IMR-90 (cell line): ENCODE measurements around the gene ZNF84. TPM values are rescaled to one million over a fixed set of nuclear protein-coding genes. Genes with fewer than 3 reads are reported as not detected.

Experiments
- ATAC-seq: fragments of 200-7000 bp; cut with Tn5 transposase; 2 replicates; pipeline ENCODE4 v1.9.1; 2020; ENCODE audit warnings: low read depth, mild to moderate bottlenecking, moderate library complexity
- BruUV-seq: library from RNA; stranded (reverse); fragments of 400-500 nt; replicated peaks from 2 replicates; lab custom pipeline; 2021; lab: Mats Ljungman, UMichigan
- CTCF ChIA-PET: fragments of 300-600 bp; formaldehyde crosslinking; extraction: SDS; loops from one replicate; lab custom pipeline; 2021; ENCODE audit warnings: antibody characterized with exemption; lab: Yijun Ruan, JAX
- POLR2A ChIA-PET: fragments of 300-600 bp; sonication (Branson Sonifier 250); formaldehyde crosslinking; loops from one replicate; lab custom pipeline; 2022; ENCODE audit warnings: antibody characterized with exemption; ENCODE audit not compliant: unreplicated experiment; lab: Charles Lee
- DNase-seq: peaks from one replicate; pipeline ENCODE4 v3.0.0; 2013
- H2AFZ ChIP-seq: replicated peaks from 2 replicates; pipeline ENCODE3; 2013; ENCODE audit warnings: low read length, mild to moderate bottlenecking; ENCODE audit not compliant: poor library complexity
- H2AK5ac ChIP-seq: 2 replicates; pipeline ENCODE4 v1.6.1; 2013; ENCODE audit warnings: low read depth, low read length, inconsistent platforms
- H2AK9ac ChIP-seq: replicated peaks from 2 replicates; pipeline ENCODE3; 2013; ENCODE audit warnings: mild to moderate bottlenecking, low read depth, low read length, moderate library complexity; ENCODE audit not compliant: poor library complexity
- H2BK120ac ChIP-seq: 2 replicates; pipeline ENCODE4 v1.6.1; 2013; ENCODE audit warnings: low read depth, low read length, inconsistent platforms
- H2BK15ac ChIP-seq: 3 replicates; pipeline ENCODE4 v1.6.1; 2013; ENCODE audit warnings: low read depth, low read length, inconsistent platforms
- H2BK20ac ChIP-seq: 2 replicates; pipeline ENCODE4 v1.6.1; 2013; ENCODE audit warnings: low read depth, mild to moderate bottlenecking, inconsistent platforms, low read length, moderate library complexity
- H2BK5ac ChIP-seq: 2 replicates; pipeline ENCODE4 v1.6.1; 2013; ENCODE audit warnings: mild to moderate bottlenecking, low read depth, low read length, inconsistent platforms; ENCODE audit not compliant: poor library complexity, severe bottlenecking
- H3K14ac ChIP-seq: replicated peaks from 2 replicates; pipeline ENCODE4 v1.6.1; 2013; ENCODE audit warnings: low read depth, low read length, inconsistent platforms
- H3K18ac ChIP-seq: 2 replicates; pipeline ENCODE4 v1.6.1; 2013; ENCODE audit warnings: low read depth, low read length, control low read depth
- H3K23ac ChIP-seq: 2 replicates; pipeline ENCODE4 v1.6.1; 2013; ENCODE audit warnings: low read depth, low read length, inconsistent platforms
- H3K27ac ChIP-seq: 2 replicates; pipeline ENCODE4 v1.5.1; 2013; ENCODE audit warnings: mild to moderate bottlenecking, control low read depth, low read length; ENCODE audit not compliant: insufficient read depth
- H3K27me3 ChIP-seq: 2 replicates; pipeline ENCODE4 v1.6.1; 2013; ENCODE audit warnings: low read length; ENCODE audit not compliant: control insufficient read depth, insufficient read depth
- H3K36me3 ChIP-seq: 2 replicates; pipeline ENCODE4 v1.6.1; 2013; ENCODE audit warnings: low read length, mixed read lengths; ENCODE audit not compliant: control insufficient read depth, insufficient read depth
- H3K4ac ChIP-seq: 2 replicates; pipeline ENCODE4 v1.6.1; 2013; ENCODE audit warnings: low read depth, low read length, inconsistent platforms
- H3K4me1 ChIP-seq: 2 replicates; pipeline ENCODE4 v1.6.1; 2013; ENCODE audit warnings: low read length, mixed read lengths; ENCODE audit not compliant: control insufficient read depth, insufficient read depth
- H3K4me2 ChIP-seq: 2 replicates; pipeline ENCODE4 v1.6.1; 2013; ENCODE audit warnings: low read depth, mild to moderate bottlenecking, control low read depth, low read length, moderate library complexity
- H3K4me3 ChIP-seq: 2 replicates; pipeline ENCODE4 v1.5.1; 2013; ENCODE audit warnings: low read depth, mild to moderate bottlenecking, control low read depth, low read length, moderate library complexity; ENCODE audit not compliant: insufficient read depth
- H3K56ac ChIP-seq: 2 replicates; pipeline ENCODE4 v1.6.1; 2013; ENCODE audit warnings: low read length, inconsistent platforms; ENCODE audit not compliant: insufficient read depth; ENCODE audit errors: extremely low read depth
- H3K79me1 ChIP-seq, 2 experiments: 2 replicates each; pipeline ENCODE4 v1.6.1; 2013; ENCODE audit warnings: low read length in 2 of 2, inconsistent platforms in 1 of 2, low read depth in 1 of 2
- H3K9ac ChIP-seq: 2 replicates; pipeline ENCODE4 v1.6.1; 2013; ENCODE audit warnings: low read depth, low read length, control low read depth
- H3K9me1 ChIP-seq: 2 replicates; pipeline ENCODE4 v1.6.1; 2013; ENCODE audit warnings: low read length, inconsistent platforms; ENCODE audit not compliant: insufficient read depth
- H3K9me3 ChIP-seq: 2 replicates; pipeline ENCODE4 v1.6.1; 2013; ENCODE audit warnings: low read length; ENCODE audit not compliant: control insufficient read depth, insufficient read depth
- H4K20me1 ChIP-seq: 2 replicates; pipeline ENCODE4 v1.6.1; 2013; ENCODE audit warnings: low read length, inconsistent platforms; ENCODE audit not compliant: insufficient read depth
- H4K5ac ChIP-seq: 2 replicates; pipeline ENCODE4 v1.6.1; 2013; ENCODE audit warnings: mild to moderate bottlenecking, low read depth, low read length, control low read depth
- H4K8ac ChIP-seq, 2 experiments: 2 replicates each; pipeline ENCODE4 v1.6.1; 2013; ENCODE audit warnings: low read depth in 2 of 2, low read length in 2 of 2, control low read depth in 1 of 2, inconsistent platforms in 1 of 2
- H4K91ac ChIP-seq: 2 replicates; pipeline ENCODE4 v1.6.1; 2013; ENCODE audit warnings: low read depth, low read length, inconsistent platforms; ENCODE audit not compliant: insufficient read depth
- BHLHE40 ChIP-seq: fragments of 150-350 bp; IDR thresholded peaks from 2 replicates; pipeline ENCODE4 v1.6.1; 2016; ENCODE audit warnings: mild to moderate bottlenecking, low read depth, low read length
- CEBPB ChIP-seq: IDR thresholded peaks from 2 replicates; pipeline ENCODE4 v1.6.1; 2012; ENCODE audit warnings: low read depth, low read length, improper control_type of control experiment
- CHD1 ChIP-seq: IDR thresholded peaks from 2 replicates; pipeline ENCODE4 v1.6.1; 2012; ENCODE audit warnings: low read depth, low read length, improper control_type of control experiment
- FOS ChIP-seq: fragments of 150-350 bp; IDR thresholded peaks from 2 replicates; pipeline ENCODE4 v1.6.1; 2016; ENCODE audit warnings: low read depth, low read length
- MAFK ChIP-seq: IDR thresholded peaks from 2 replicates; pipeline ENCODE4 v1.6.1; 2012; ENCODE audit warnings: low read depth, low read length, improper control_type of control experiment
- MAZ ChIP-seq: IDR thresholded peaks from 2 replicates; pipeline ENCODE4 v1.6.1; 2012; ENCODE audit warnings: low read depth, mild to moderate bottlenecking, low read length, improper control_type of control experiment, moderate library complexity, borderline replicate concordance
- MXI1 ChIP-seq: IDR thresholded peaks from 2 replicates; pipeline ENCODE4 v1.6.1; 2012; ENCODE audit warnings: low read depth, mild to moderate bottlenecking, low read length, moderate library complexity, borderline replicate concordance
- POLR2A ChIP-seq: IDR thresholded peaks from 2 replicates; pipeline ENCODE4 v1.6.1; 2012; ENCODE audit warnings: mild to moderate bottlenecking, low read depth, low read length
- SMC3 ChIP-seq: fragments of 150-350 bp; IDR thresholded peaks from 2 replicates; pipeline ENCODE4 v1.6.1; 2016; ENCODE audit warnings: low read depth, mild to moderate bottlenecking, antibody characterized with exemption, low read length, moderate library complexity
- WGBS, 2 experiments: methylation state at CpG; one replicate each; pipeline versions ENCODE4 v1.1.5 to v1.1.7; 2013; ENCODE audit warnings: missing lambda C conversion rate in 2 of 2; ENCODE audit not compliant: insufficient read length in 1 of 2; ENCODE audit errors: extremely low coverage in 2 of 2; 5-methylcytosine and 5-hydroxymethylcytosine counted together
- dilution Hi-C: fragments of 300-500 bp; cut with HindIII; formaldehyde crosslinking; loops from one replicate; pipeline ENCODE4 v1.14.3; 2018; ENCODE audit warnings: low sequenced_read_pairs; ENCODE audit not compliant: unreplicated experiment
- in situ Hi-C: fragments of 300-500 bp; cut with MboI; formaldehyde crosslinking; loops from 3 replicates; pipeline ENCODE4 v1.14.3; 2019; ENCODE audit warnings: low sequenced_read_pairs, inconsistent platforms, mixed read lengths
- intact Hi-C: fragments of 100-400 bp; cut with micrococcal nuclease; formaldehyde crosslinking; loops from 2 replicates; pipeline ENCODE4 v1.10.0; 2022
- polyA plus RNA-seq, 3 experiments: library from polyadenylated mRNA; depleted of rRNA; stranded (reverse); fragments of >200 nt; gene quantifications; 2 replicates each; pipeline ENCODE4 v1.2.3, GENCODE V29; 2012; ENCODE audit warnings: low replicate concordance in 1 of 3
- total RNA-seq: library from RNA; depleted of rRNA; stranded (reverse); fragments of >200 nt; gene quantifications from 2 replicates; pipeline ENCODE4 v1.2.3, GENCODE V29; 2012
- TF ChIP-seq, protein P1 (sequence below): conservative IDR thresholded peaks from 2 replicates; pipeline ENCODE4 v1.5.1; 2012; ENCODE audit warnings: mild to moderate bottlenecking, low read depth, low read length, improper control_type of control experiment

ZNF84 gene
- total and polyA plus RNA-seq, 2 of the 4 experiments (the other 2 are of a cell fraction), result 14.9 to 38.5 TPM

GRCh38 chr12:133107121-133107520, 69.8 kb downstream of the ZNF84 start:
- Histone ChIP-seq H3K23ac (no peak overlapping the region), H3K14ac (no peak overlapping the region), H3K36me3 (peaks cover 21% of the 10 kb centered on the region), H3K56ac (no peak overlapping the region), H2BK15ac (no peak overlapping the region), H3K79me1 (no peaks in the 10 kb centered on the region; a peak in 1 of 4 replicates), H2AK9ac (no peak overlapping the region), H3K4me3 (no peak overlapping the region), H4K5ac (no peak overlapping the region), H3K27ac (no peak overlapping the region), H4K8ac (no peak overlapping the region), H2BK20ac (no peak overlapping the region), H3K4me2 (no peak overlapping the region), H3K4ac (no peak overlapping the region), H4K91ac (no peak overlapping the region), H2AK5ac (no peak overlapping the region), H3K4me1 (no peaks in the 10 kb centered on the region), H3K9ac (no peak overlapping the region), H2BK5ac (no peak overlapping the region), H3K9me3 (peaks cover 81% of the 10 kb centered on the region), H3K27me3 (no peaks in the 10 kb centered on the region), H3K18ac (no peak overlapping the region), H2BK120ac (no peak overlapping the region), H4K20me1 (no peaks in the 10 kb centered on the region), H2AFZ (no peak overlapping the region), H3K9me1 (no peaks in the 10 kb centered on the region)
- ATAC-seq (no peak), DNase-seq (no peak)
- BruUV-seq, result no TSS peak
- POLR2A ChIA-PET, result no interaction called here
- dilution Hi-C loops (no loop called here), intact Hi-C loops (no loop called here), in situ Hi-C loops (no loop called here)
- WGBS, 2 experiments, result no CpG with 5 or more reads among the region's 1 CpG
- CTCF ChIA-PET, result no interaction called here
- TF ChIP-seq BHLHE40 (no peak), FOS (no peak), MXI1 (no peak), SMC3 (no peak), CHD1 (no peak), MAFK (no peak), CEBPB (no peak), MAZ (no peak), POLR2A (no peak)
- TF ChIP-seq, protein P1, sequence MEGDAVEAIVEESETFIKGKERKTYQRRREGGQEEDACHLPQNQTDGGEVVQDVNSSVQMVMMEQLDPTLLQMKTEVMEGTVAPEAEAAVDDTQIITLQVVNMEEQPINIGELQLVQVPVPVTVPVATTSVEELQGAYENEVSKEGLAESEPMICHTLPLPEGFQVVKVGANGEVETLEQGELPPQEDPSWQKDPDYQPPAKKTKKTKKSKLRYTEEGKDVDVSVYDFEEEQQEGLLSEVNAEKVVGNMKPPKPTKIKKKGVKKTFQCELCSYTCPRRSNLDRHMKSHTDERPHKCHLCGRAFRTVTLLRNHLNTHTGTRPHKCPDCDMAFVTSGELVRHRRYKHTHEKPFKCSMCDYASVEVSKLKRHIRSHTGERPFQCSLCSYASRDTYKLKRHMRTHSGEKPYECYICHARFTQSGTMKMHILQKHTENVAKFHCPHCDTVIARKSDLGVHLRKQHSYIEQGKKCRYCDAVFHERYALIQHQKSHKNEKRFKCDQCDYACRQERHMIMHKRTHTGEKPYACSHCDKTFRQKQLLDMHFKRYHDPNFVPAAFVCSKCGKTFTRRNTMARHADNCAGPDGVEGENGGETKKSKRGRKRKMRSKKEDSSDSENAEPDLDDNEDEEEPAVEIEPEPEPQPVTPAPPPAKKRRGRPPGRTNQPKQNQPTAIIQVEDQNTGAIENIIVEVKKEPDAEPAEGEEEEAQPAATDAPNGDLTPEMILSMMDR, result no peak
